Breast epithelium (tissue), 4 donors: ENCODE measurements around the gene HDAC4. TPM values are rescaled to one million over a fixed set of nuclear protein-coding genes. Genes with fewer than 3 reads are reported as not detected.

Experiments used
- DNase-seq, 2 donors: peaks; one replicate each; pipeline ENCODE4 v3.0.0-alpha.2; 2019; ENCODE audit warnings: low spot score in 2 of 2
- H3K27ac ChIP-seq, 2 donors: fragments of 200-600 bp; sonication (generic) in 1 of 2; one replicate each; pipeline ENCODE4 v1.5.1; 2016 to 2019; ENCODE audit warnings: mild to moderate bottlenecking in 1 of 2
- H3K27me3 ChIP-seq, 2 donors: fragments of 200-600 bp; sonication (generic) in 1 of 2; one replicate each; pipeline versions ENCODE4 v1.5.1 to v1.6.0; 2017 to 2019; ENCODE audit warnings: control low read depth in 1 of 2, mild to moderate bottlenecking in 1 of 2
- H3K36me3 ChIP-seq: fragments of 200-600 bp; one replicate; pipeline ENCODE4 v1.5.1; 2019
- H3K4me1 ChIP-seq, 2 donors: fragments of 200-600 bp; sonication (generic); one replicate each; pipeline ENCODE4 v1.5.1; 2016 to 2019; ENCODE audit warnings: control low read depth in 1 of 2
- H3K4me3 ChIP-seq, 3 donors: fragments of 200-600 bp; sonication (generic); 1 replicate in 2 of 3; 2 replicates in 1 of 3; pipeline ENCODE4 v1.5.1; 2016 to 2019; ENCODE audit warnings: mild to moderate bottlenecking in 3 of 3, moderate library complexity in 2 of 3
- H3K9me3 ChIP-seq, 2 donors: fragments of 200-600 bp; sonication (generic) in 1 of 2; one replicate each; pipeline ENCODE4 v1.5.1; 2016 to 2019; ENCODE audit warnings: control low read depth in 1 of 2
- CTCF ChIP-seq, 3 donors: fragments of 450-650 bp; IDR thresholded peaks; one replicate each; pipeline ENCODE4 v1.5.1; 2016 to 2017; ENCODE audit warnings: antibody characterized with exemption in 3 of 3, mild to moderate bottlenecking in 3 of 3, moderate library complexity in 3 of 3
- POLR2A ChIP-seq: fragments of 450-650 bp; IDR thresholded peaks from one replicate; pipeline ENCODE4 v1.6.1; 2016; ENCODE audit warnings: antibody characterized with exemption, mild to moderate bottlenecking, moderate library complexity
- POLR2AphosphoS5 ChIP-seq, 3 donors: sonication (generic); formaldehyde crosslinking; IDR thresholded peaks; one replicate each; pipeline ENCODE4 v1.6.1; 2017; ENCODE audit warnings: antibody characterized with exemption in 3 of 3
- intact Hi-C: fragments of 100-400 bp; cut with DNase I; formaldehyde crosslinking; loops from one replicate; pipeline ENCODE4 v1.15.1; 2023; ENCODE audit warnings: low total_unique reads
- total RNA-seq, 3 donors: library from RNA; depleted of rRNA; stranded (reverse); fragments of >200 nt; gene quantifications; one replicate each; pipeline ENCODE4 v1.1.0, GENCODE V29; 2016

HDAC4 gene
- total RNA-seq, 3 donors from 2014 or later, result 20.3 to 36.0 (median 32.8) TPM

- Histone ChIP-seq H3K36me3 (peaks cover 5% of the 10 kb centered on the region), H3K27me3 (no peaks in the 10 kb centered on the region), H3K27ac (no peak overlapping the region), H3K4me1 (no peaks in the 10 kb centered on the region), H3K9me3 (no peaks in the 10 kb centered on the region), H3K4me3 (no peak overlapping the region)
- no peak for DNase-seq
- intact Hi-C loops, result no loop called here
- TF ChIP-seq POLR2AphosphoS5 (IDR thresholded peaks at IDR 0.05) (no peak), CTCF (IDR thresholded peaks at IDR 0.05) (no peak), POLR2A (no peak)
These were observed 262.2 kb downstream of the HDAC4 start for GRCh38 chr2:239138610-239139009.

GRCh38 chr2:239137898-239138283, 262.9 kb downstream of the HDAC4 start:
- Histone ChIP-seq H3K4me1 (no peaks in the 10 kb centered on the region), H3K9me3 (no peaks in the 10 kb centered on the region), H3K36me3 (peaks cover 5% of the 10 kb centered on the region), H3K4me3 (no peak overlapping the region), H3K27me3 (no peaks in the 10 kb centered on the region), H3K27ac (no peak overlapping the region)
- TF ChIP-seq POLR2A (no peak), POLR2AphosphoS5 (IDR thresholded peaks at IDR 0.05) (no peak), CTCF (IDR thresholded peaks at IDR 0.05) (no peak)
- DNase-seq, result no peak
- intact Hi-C loops, result no loop called here

GRCh38 chr2:239137165-239137897, 263.5 kb downstream of the HDAC4 start:
- H3K27ac ChIP-seq, result no peak overlapping the region

GRCh38 chr2:239136762-239137161, 264.1 kb downstream of the HDAC4 start:
- Histone ChIP-seq H3K9me3 (no peaks in the 10 kb centered on the region), H3K4me1 (no peaks in the 10 kb centered on the region), H3K4me3 (no peak overlapping the region), H3K27ac (no peak overlapping the region), H3K27me3 (no peaks in the 10 kb centered on the region), H3K36me3 (peaks cover 5% of the 10 kb centered on the region)
- TF ChIP-seq CTCF (IDR thresholded peaks at IDR 0.05) (no peak), POLR2AphosphoS5 (IDR thresholded peaks at IDR 0.05) (no peak), POLR2A (no peak)
- no peak for DNase-seq
- intact Hi-C loops, result no loop called here

More at GRCh38 chr2:239137165-239137897, 263.5 kb downstream of the HDAC4 start:
- intact Hi-C loops, result no loop called here
- H3K9me3 ChIP-seq, result no peaks in the 10 kb centered on the region
- no peak for DNase-seq
- no peaks in the 10 kb centered on the region for H3K27me3 ChIP-seq
- H3K4me1 ChIP-seq, result no peaks in the 10 kb centered on the region
- H3K4me3 ChIP-seq, result no peak overlapping the region
- H3K36me3 ChIP-seq, result peaks cover 5% of the 10 kb centered on the region
- TF ChIP-seq POLR2A (no peak), POLR2AphosphoS5 (IDR thresholded peaks at IDR 0.05) (no peak), CTCF (IDR thresholded peaks at IDR 0.05) (no peak)

GRCh38 chr2:239136203-239136602, 264.6 kb downstream of the HDAC4 start:
- Histone ChIP-seq H3K27ac (no peak overlapping the region), H3K9me3 (no peaks in the 10 kb centered on the region), H3K4me1 (no peaks in the 10 kb centered on the region), H3K27me3 (no peaks in the 10 kb centered on the region), H3K36me3 (peaks cover 5% of the 10 kb centered on the region), H3K4me3 (no peak overlapping the region)
- no peak for DNase-seq
- intact Hi-C loops, result no loop called here
- no peak for TF ChIP-seq POLR2AphosphoS5 (IDR thresholded peaks at IDR 0.05)
- TF ChIP-seq POLR2A, result no peak
- TF ChIP-seq CTCF (IDR thresholded peaks at IDR 0.05), result no peak
